OCI-LY1 (cell line): ENCODE data around the gene TRIM5.
"Not testable (repeated sequence)": the region's sequence is repeated elsewhere in the genome, so short reads cannot be mapped to it uniquely, and the experiment has no call there.

Source experiments
- H2AFZ ChIP-seq: fragments of 200-600 bp; sonication (generic), shearing (Covaris generic); 2 replicates; pipeline ENCODE4 v1.6.0; 2014; ENCODE audit warnings: antibody characterized with exemption, mild to moderate bottlenecking, low read length
- H3F3A ChIP-seq: fragments of 200-600 bp; sonication (generic), shearing (Covaris generic); 2 replicates; pipeline ENCODE4 v1.6.0; 2014; ENCODE audit warnings: mild to moderate bottlenecking, antibody characterized with exemption, low read length, moderate library complexity; ENCODE audit not compliant: insufficient read depth
- H3K27ac ChIP-seq: fragments of 200-600 bp; sonication (generic); 2 replicates; pipeline ENCODE4 v1.5.1; 2014; ENCODE audit warnings: low read length, mixed run types, mild to moderate bottlenecking, low read depth; ENCODE audit not compliant: poor library complexity, severe bottlenecking
- H3K27me3 ChIP-seq: fragments of 200-600 bp; sonication (generic); 2 replicates; pipeline ENCODE4 v1.6.0; 2014; ENCODE audit warnings: antibody characterized with exemption, mild to moderate bottlenecking, low read length, moderate library complexity; ENCODE audit not compliant: insufficient read depth
- H3K36me3 ChIP-seq: fragments of 200-600 bp; sonication (generic); 2 replicates; pipeline ENCODE4 v1.6.1; 2014; ENCODE audit warnings: mild to moderate bottlenecking, antibody characterized with exemption, low read length, moderate library complexity, mixed read lengths; ENCODE audit not compliant: insufficient read depth
- H3K4me1 ChIP-seq: fragments of 200-600 bp; sonication (generic); 2 replicates; pipeline ENCODE4 v1.5.1; 2014; ENCODE audit warnings: mild to moderate bottlenecking, low read length, moderate library complexity; ENCODE audit not compliant: insufficient read depth, severe bottlenecking
- H3K4me2 ChIP-seq: fragments of 200-600 bp; sonication (generic), shearing (Covaris generic); 2 replicates; pipeline ENCODE4 v1.6.1; 2014; ENCODE audit warnings: low read length
- H3K4me3 ChIP-seq: fragments of 200-600 bp; sonication (generic); 2 replicates; pipeline ENCODE4 v1.5.1; 2014; ENCODE audit warnings: low read length, low read depth, mild to moderate bottlenecking, mixed read lengths; ENCODE audit not compliant: poor library complexity, severe bottlenecking
- H3K79me2 ChIP-seq: fragments of 200-600 bp; shearing (Covaris generic); 2 replicates; pipeline ENCODE4 v1.6.1; 2016; ENCODE audit warnings: mixed run types, low read length, mixed read lengths; ENCODE audit not compliant: insufficient read depth
- H3K9ac ChIP-seq: fragments of 200-600 bp; sonication (generic), shearing (Covaris generic); 2 replicates; pipeline ENCODE4 v1.6.1; 2014; ENCODE audit warnings: mild to moderate bottlenecking, low read length, mixed read lengths
- H3K9me2 ChIP-seq: fragments of 200-600 bp; sonication (generic), shearing (Covaris generic); 2 replicates; pipeline ENCODE4 v1.6.1; 2014; ENCODE audit warnings: low read depth, mild to moderate bottlenecking, low read length, mixed read lengths
- H3K9me3 ChIP-seq: fragments of 200-600 bp; shearing (Covaris generic); 2 replicates; pipeline ENCODE4 v1.6.1; 2014; ENCODE audit warnings: low read length, mixed read lengths
- H4K20me1 ChIP-seq: fragments of 200-600 bp; sonication (generic), shearing (Covaris generic); 2 replicates; pipeline ENCODE4 v1.6.0; 2016; ENCODE audit warnings: mild to moderate bottlenecking, low read length; ENCODE audit not compliant: insufficient read depth
- EZH2 ChIP-seq: fragments of 200-600 bp; sonication (generic), shearing (Covaris generic); IDR thresholded peaks from 2 replicates; pipeline ENCODE4 v1.8.0; 2017; ENCODE audit warnings: borderline replicate concordance, mixed run types, mild to moderate bottlenecking, antibody characterized with exemption, low read length, moderate library complexity, mixed read lengths
- TF ChIP-seq, protein P1 (sequence below): fragments of 200-600 bp; sonication (generic), shearing (Covaris generic); IDR thresholded peaks from 2 replicates; pipeline ENCODE4 v1.5.1; 2017; ENCODE audit warnings: mild to moderate bottlenecking, antibody characterized with exemption, low read length, moderate library complexity, mixed read lengths

TRIM5 gene

DNA sequence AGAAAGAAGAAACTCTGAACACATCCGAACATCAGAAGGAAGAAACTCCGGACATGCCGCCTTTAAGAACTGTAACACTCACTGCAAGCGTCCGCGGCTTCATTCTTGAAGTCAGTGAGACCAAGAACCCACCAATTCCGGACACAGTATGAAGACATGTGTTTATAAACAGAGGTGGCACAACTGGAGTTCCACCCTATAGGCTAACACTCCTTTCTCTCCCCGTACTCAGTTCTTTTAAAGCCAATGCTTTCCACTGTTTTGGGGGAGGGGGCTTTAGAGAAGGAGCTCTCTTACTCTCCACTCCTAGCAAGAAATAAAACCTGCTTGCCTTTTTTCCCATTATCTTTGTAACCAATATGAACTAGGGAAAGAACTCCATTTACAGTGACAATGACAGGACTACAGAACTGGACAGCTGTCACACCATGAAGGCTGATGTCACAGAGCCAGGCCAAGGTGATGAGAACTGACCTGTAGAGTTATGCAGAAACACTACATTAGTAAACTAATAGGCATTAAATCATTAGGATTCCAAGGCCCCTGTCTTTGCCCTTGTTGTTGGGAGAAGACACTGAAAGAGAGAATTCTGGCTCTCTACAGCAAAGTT lies 733 bp downstream of the TRIM5 start:
- Histone ChIP-seq H3K9me2 (no peaks in the 10 kb centered on the region), H3K4me1 (peaks cover 17% of the 10 kb centered on the region), H3F3A (no peaks in the 10 kb centered on the region), H3K36me3 (0 out of 2 replicates have a peak, but pooled peaks cover under 1% of the 10 kb centered on the region), H4K20me1 (no peaks in the 10 kb centered on the region), H3K4me3 (peak overlapping the region; percentile 59), H3K27ac (peak overlapping the region; percentile 23), H3K9me3 (no peaks in the 10 kb centered on the region), H2AFZ (0 out of 2 replicates have a peak overlapping the region, but pooled peaks have one; percentile 32), H3K27me3 (no peaks in the 10 kb centered on the region), H3K79me2 (no peaks in the 10 kb centered on the region), H3K4me2 (peak overlapping the region; percentile 63), H3K9ac (peak overlapping the region; percentile 55)
- TF ChIP-seq, protein P1, sequence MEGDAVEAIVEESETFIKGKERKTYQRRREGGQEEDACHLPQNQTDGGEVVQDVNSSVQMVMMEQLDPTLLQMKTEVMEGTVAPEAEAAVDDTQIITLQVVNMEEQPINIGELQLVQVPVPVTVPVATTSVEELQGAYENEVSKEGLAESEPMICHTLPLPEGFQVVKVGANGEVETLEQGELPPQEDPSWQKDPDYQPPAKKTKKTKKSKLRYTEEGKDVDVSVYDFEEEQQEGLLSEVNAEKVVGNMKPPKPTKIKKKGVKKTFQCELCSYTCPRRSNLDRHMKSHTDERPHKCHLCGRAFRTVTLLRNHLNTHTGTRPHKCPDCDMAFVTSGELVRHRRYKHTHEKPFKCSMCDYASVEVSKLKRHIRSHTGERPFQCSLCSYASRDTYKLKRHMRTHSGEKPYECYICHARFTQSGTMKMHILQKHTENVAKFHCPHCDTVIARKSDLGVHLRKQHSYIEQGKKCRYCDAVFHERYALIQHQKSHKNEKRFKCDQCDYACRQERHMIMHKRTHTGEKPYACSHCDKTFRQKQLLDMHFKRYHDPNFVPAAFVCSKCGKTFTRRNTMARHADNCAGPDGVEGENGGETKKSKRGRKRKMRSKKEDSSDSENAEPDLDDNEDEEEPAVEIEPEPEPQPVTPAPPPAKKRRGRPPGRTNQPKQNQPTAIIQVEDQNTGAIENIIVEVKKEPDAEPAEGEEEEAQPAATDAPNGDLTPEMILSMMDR: no peak
- no peak for TF ChIP-seq EZH2

GRCh38 chr11:5683620-5684019 lies 1.3 kb downstream of the TRIM5 start:
- H3K9ac ChIP-seq, H3K9me2 ChIP-seq, H3K36me3 ChIP-seq, H3F3A ChIP-seq, H4K20me1 ChIP-seq, H3K4me3 ChIP-seq, H3K9me3 ChIP-seq, H2AFZ ChIP-seq, H3K4me2 ChIP-seq, H3K27ac ChIP-seq, H3K79me2 ChIP-seq, H3K27me3 ChIP-seq: not testable (repeated sequence)
- peaks cover 12% of the 10 kb centered on the region for H3K4me1 ChIP-seq

- not testable (repeated sequence) for H3K27ac ChIP-seq, H3F3A ChIP-seq, H2AFZ ChIP-seq, H3K4me3 ChIP-seq, H3K36me3 ChIP-seq, H3K79me2 ChIP-seq, H4K20me1 ChIP-seq, H3K9me2 ChIP-seq, H3K4me2 ChIP-seq, H3K9me3 ChIP-seq, H3K27me3 ChIP-seq, H3K9ac ChIP-seq
- peaks cover 12% of the 10 kb centered on the region for H3K4me1 ChIP-seq
Observed at GRCh38 chr11:5682890-5683441, 1.9 kb downstream of the TRIM5 start.

DNA sequence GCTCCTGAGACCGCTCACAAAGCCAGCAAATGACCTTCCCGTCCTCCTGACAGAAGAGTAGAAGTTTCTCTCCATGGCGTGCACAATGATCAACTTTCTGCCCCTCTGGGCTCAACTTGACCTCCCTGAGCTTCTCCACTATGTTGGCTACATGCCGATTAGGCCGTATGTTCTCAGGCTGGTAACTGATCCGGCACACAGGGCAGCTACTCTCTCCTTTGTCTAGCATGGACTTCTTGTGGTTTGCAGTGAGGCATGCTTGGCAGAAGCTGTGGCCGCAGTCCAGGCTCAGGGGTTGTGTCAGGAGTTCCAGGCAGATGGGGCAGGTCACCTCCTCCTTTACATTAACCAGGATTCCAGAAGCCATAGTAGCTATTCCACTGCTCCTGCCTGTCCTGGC lies 5.1 kb downstream of the TRIM5 start:
- no peaks in the 10 kb centered on the region for H3K9me2 ChIP-seq
- H3K9me3 ChIP-seq: no peaks in the 10 kb centered on the region
- H3K4me1 ChIP-seq: peaks cover 8% of the 10 kb centered on the region
- no peak overlapping the region for H3K4me2 ChIP-seq
- no peak for TF ChIP-seq EZH2
- TF ChIP-seq, protein P1: no peak
- H3K27me3 ChIP-seq: no peaks in the 10 kb centered on the region
- no peaks in the 10 kb centered on the region for H3K79me2 ChIP-seq
- no peaks in the 10 kb centered on the region for H4K20me1 ChIP-seq
- H2AFZ ChIP-seq: no peak overlapping the region
- no peak overlapping the region for H3K27ac ChIP-seq
- no peaks in the 10 kb centered on the region for H3F3A ChIP-seq
- H3K36me3 ChIP-seq: peaks cover 8% of the 10 kb centered on the region; the same call in 1 of the 2 replicates
- no peak overlapping the region for H3K9ac ChIP-seq
- no peak overlapping the region for H3K4me3 ChIP-seq
